Naive thymus-derived CD4-positive, alpha-beta T cell (primary cell): Measurements from ENCODE around the gene PDIA5. TPM values are rescaled to one million over a fixed set of nuclear protein-coding genes. Genes with fewer than 3 reads are reported as not detected.

Experiments
- ATAC-seq: fragments of 150-1000 bp; cut with Tn5 transposase; 2 replicates; pipeline ENCODE4 v1.10.0; 2021; ENCODE audit warnings: mild to moderate bottlenecking, moderate library complexity
- CTCF ChIA-PET: fragments of 350-600 bp; sonication (Branson Sonifier 250); formaldehyde crosslinking; loops from one replicate; lab custom pipeline; 2021; ENCODE audit warnings: antibody characterized with exemption; lab: Charles Lee
- POLR2A ChIA-PET: fragments of 350-600 bp; sonication (Branson Sonifier 250); formaldehyde crosslinking; loops from one replicate; lab custom pipeline; 2021; ENCODE audit warnings: antibody characterized with exemption, inconsistent platforms; lab: Charles Lee
- DNase-seq, 9 donors: peaks; one replicate each; pipeline versions ENCODE4 v3.0.0 to v3.0.0-alpha.2; 2020 to 2022; ENCODE audit warnings: mixed read lengths in 1 of 9
- H3K27ac ChIP-seq: one replicate; pipeline ENCODE4 v1.7.0; 2013; ENCODE audit warnings: mild to moderate bottlenecking, low read depth, low read length, moderate library complexity
- H3K27me3 ChIP-seq, 2 donors: one replicate each; pipeline ENCODE4 v1.7.0; 2013; ENCODE audit warnings: low read length in 2 of 2, mild to moderate bottlenecking in 2 of 2, moderate library complexity in 2 of 2; ENCODE audit not compliant: control insufficient read depth in 2 of 2, insufficient read depth in 2 of 2
- H3K36me3 ChIP-seq, 3 experiments: 1 replicate in 2 of 3; 2 replicates in 1 of 3; pipeline ENCODE4 v1.7.0; 2013; ENCODE audit warnings: low read length in 3 of 3, mild to moderate bottlenecking in 3 of 3, moderate library complexity in 1 of 3; ENCODE audit not compliant: insufficient read depth in 3 of 3, control insufficient read depth in 2 of 3
- H3K4me1 ChIP-seq, 2 donors: one replicate each; pipeline ENCODE4 v1.7.0; 2013; ENCODE audit warnings: low read length in 2 of 2, mild to moderate bottlenecking in 2 of 2, moderate library complexity in 1 of 2; ENCODE audit not compliant: control insufficient read depth in 2 of 2, insufficient read depth in 2 of 2
- H3K4me3 ChIP-seq: 2 replicates; pipeline ENCODE4 v1.7.0; 2013; ENCODE audit warnings: mild to moderate bottlenecking, low read length
- H3K9me3 ChIP-seq, 3 experiments: 1 replicate in 2 of 3; 2 replicates in 1 of 3; pipeline ENCODE4 v1.7.0; 2013; ENCODE audit warnings: low read length in 3 of 3; ENCODE audit not compliant: control insufficient read depth in 2 of 3
- H3K27ac Mint-ChIP-seq, 9 donors: one replicate each; pipeline ENCODE4 v1.8.0; 2020 to 2022; ENCODE audit warnings: mixed read lengths in 9 of 9, mild to moderate bottlenecking in 8 of 9, moderate library complexity in 5 of 9, inconsistent platforms in 2 of 9
- H3K27me3 Mint-ChIP-seq, 5 donors: one replicate each; pipeline ENCODE4 v1.8.0; 2021 to 2022; ENCODE audit warnings: mixed read lengths in 5 of 5, mild to moderate bottlenecking in 1 of 5
- H3K36me3 Mint-ChIP-seq, 5 donors: one replicate each; pipeline ENCODE4 v1.8.0; 2020 to 2022; ENCODE audit warnings: mixed read lengths in 5 of 5, mild to moderate bottlenecking in 3 of 5, inconsistent platforms in 1 of 5
- H3K4me1 Mint-ChIP-seq, 7 donors: one replicate each; pipeline ENCODE4 v1.8.0; 2020 to 2022; ENCODE audit warnings: mixed read lengths in 7 of 7, mild to moderate bottlenecking in 3 of 7, inconsistent platforms in 1 of 7
- H3K4me3 Mint-ChIP-seq, 10 donors: one replicate each; pipeline ENCODE4 v1.8.0; 2020 to 2022; ENCODE audit warnings: mild to moderate bottlenecking in 10 of 10, mixed read lengths in 10 of 10, moderate library complexity in 6 of 10, inconsistent platforms in 2 of 10
- H3K9me3 Mint-ChIP-seq, 11 donors: one replicate each; pipeline ENCODE4 v1.8.0; 2020 to 2022; ENCODE audit warnings: mixed read lengths in 11 of 11, mild to moderate bottlenecking in 4 of 11, inconsistent platforms in 1 of 11, moderate library complexity in 1 of 11
- intact Hi-C, 2 donors: fragments of 100-400 bp; cut with micrococcal nuclease; formaldehyde crosslinking; loops; one replicate each; pipeline ENCODE4 v1.15.1; 2023
- polyA plus RNA-seq, 2 donors: library from polyadenylated mRNA; unstranded; fragments of 300-500 nt; fragmentation: Illumina TruSeq; gene quantifications; one replicate each; pipeline ENCODE4 v1.2.3, GENCODE V29; 2021
- total RNA-seq, 6 experiments: library from RNA in 5 of 6; stranded (reverse) in 5 of 6; gene quantifications; 1 replicate in 5 of 6; 2 replicates in 1 of 6; pipeline ENCODE4 v1.2.3 and lab custom pipeline; 2021 to 2026

PDIA5 gene
- total and polyA plus RNA-seq, 7 experiments from 2014 or later, result 3.4 to 21.7 (median 5.6) TPM

- Mint-ChIP-seq H3K27me3 (no peaks in the 10 kb centered on the region), H3K9me3 (no peaks in the 10 kb centered on the region), H3K36me3 (peaks cover 3 to 58% (median 31%) of the 10 kb centered on the region in 5 donors), H3K4me1 (no peaks in the 10 kb centered on the region), H3K4me3 (no peak overlapping the region), H3K27ac (no peak overlapping the region)
- Histone ChIP-seq H3K4me3 (no peak overlapping the region), H3K27ac (no peak overlapping the region), H3K27me3 (no peaks in the 10 kb centered on the region), H3K9me3 (no peaks in the 10 kb centered on the region), H3K4me1 (no peaks in the 10 kb centered on the region), H3K36me3 (peaks cover 0 to 18% (median 0%) of the 10 kb centered on the region in 3 experiments)
- no peak for ATAC-seq
- DNase-seq, result no peak
- POLR2A ChIA-PET, result no interaction called here
- intact Hi-C loops, result no loop called here
- CTCF ChIA-PET, result no interaction called here
These were observed 35.4 kb downstream of the PDIA5 start for GRCh38 chr3:123102249-123102648.

GRCh38 chr3:123102826-123103225, 36.0 kb downstream of the PDIA5 start:
- no peak overlapping the region for H3K27ac Mint-ChIP-seq
- no peak for DNase-seq
- no peak overlapping the region for H3K4me3 Mint-ChIP-seq
- intact Hi-C loops, result no loop called here
- Histone ChIP-seq H3K27me3 (no peaks in the 10 kb centered on the region), H3K4me1 (no peaks in the 10 kb centered on the region), H3K9me3 (no peaks in the 10 kb centered on the region), H3K36me3 (peaks cover 0 to 24% (median 0%) of the 10 kb centered on the region in 3 experiments), H3K4me3 (no peak overlapping the region), H3K27ac (no peak overlapping the region)
- ChIA-PET CTCF (no interaction called here), POLR2A (no interaction called here)
- no peak for ATAC-seq
- H3K27me3 Mint-ChIP-seq, result no peaks in the 10 kb centered on the region
- H3K9me3 Mint-ChIP-seq, result no peaks in the 10 kb centered on the region
- no peaks in the 10 kb centered on the region for H3K4me1 Mint-ChIP-seq
- H3K36me3 Mint-ChIP-seq, result peaks cover 3 to 60% (median 27%) of the 10 kb centered on the region in 5 donors

- Histone ChIP-seq H3K27ac (no peak overlapping the region), H3K4me3 (no peak overlapping the region), H3K4me1 (no peaks in the 10 kb centered on the region), H3K9me3 (no peaks in the 10 kb centered on the region), H3K36me3 (peaks cover 0 to 22% (median 0%) of the 10 kb centered on the region in 3 experiments), H3K27me3 (no peaks in the 10 kb centered on the region)
- no peak overlapping the region for H3K27ac Mint-ChIP-seq
- peaks cover 5 to 53% (median 20%) of the 10 kb centered on the region in 5 donors for H3K36me3 Mint-ChIP-seq
- no peaks in the 10 kb centered on the region for H3K9me3 Mint-ChIP-seq
- H3K27me3 Mint-ChIP-seq, result no peaks in the 10 kb centered on the region
- ChIA-PET POLR2A (no interaction called here), CTCF (no interaction called here)
- DNase-seq (no peak), ATAC-seq (no peak)
- H3K4me1 Mint-ChIP-seq, result no peaks in the 10 kb centered on the region
- H3K4me3 Mint-ChIP-seq, result no peak overlapping the region
- intact Hi-C loops, result no loop called here
These were observed 37.7 kb downstream of the PDIA5 start for GRCh38 chr3:123104550-123104949.

GRCh38 chr3:123105201-123106189, 38.7 kb downstream of the PDIA5 start:
- H3K9me3 Mint-ChIP-seq, result no peaks in the 10 kb centered on the region
- H3K27ac Mint-ChIP-seq, result no peak overlapping the region
- Histone ChIP-seq H3K4me3 (no peak overlapping the region), H3K36me3 (peaks cover 0 to 15% (median 0%) of the 10 kb centered on the region in 3 experiments), H3K27me3 (no peaks in the 10 kb centered on the region), H3K4me1 (no peaks in the 10 kb centered on the region), H3K27ac (no peak overlapping the region), H3K9me3 (no peaks in the 10 kb centered on the region)
- no peaks in the 10 kb centered on the region for H3K27me3 Mint-ChIP-seq
- ATAC-seq, result peak; percentile 62
- H3K4me1 Mint-ChIP-seq, result no peaks in the 10 kb centered on the region
- H3K4me3 Mint-ChIP-seq, result no peak overlapping the region
- ChIA-PET CTCF (no interaction called here), POLR2A (no interaction called here)
- DNase-seq, result no peak
- peaks cover 5 to 54% (median 20%) of the 10 kb centered on the region in 5 donors for H3K36me3 Mint-ChIP-seq
- intact Hi-C loops, result no loop called here

GRCh38 chr3:123110282-123110975, 43.6 kb downstream of the PDIA5 start:
- Mint-ChIP-seq H3K9me3 (no peaks in the 10 kb centered on the region), H3K4me1 (peaks cover 0 to 16% (median 0%) of the 10 kb centered on the region in 7 donors), H3K27me3 (no peaks in the 10 kb centered on the region), H3K36me3 (peaks cover 2 to 60% (median 16%) of the 10 kb centered on the region in 5 donors), H3K4me3 (no peak overlapping the region), H3K27ac (peak overlapping the region in 1 of 9 donors; percentile 51)
- no peaks in the 10 kb centered on the region for H3K4me1 ChIP-seq
- H3K36me3 ChIP-seq, result peaks cover 0 to 19% (median 0%) of the 10 kb centered on the region in 3 experiments
- H3K27ac ChIP-seq, result no peak overlapping the region
- no peak for DNase-seq
- CTCF ChIA-PET, result no interaction called here
- no peaks in the 10 kb centered on the region for H3K9me3 ChIP-seq
- intact Hi-C loops, result no loop called here
- POLR2A ChIA-PET, result no interaction called here
- H3K4me3 ChIP-seq, result no peak overlapping the region
- H3K27me3 ChIP-seq, result no peaks in the 10 kb centered on the region
- no peak for ATAC-seq

GRCh38 chr3:123110976-123111615, 44.3 kb downstream of the PDIA5 start:
- Histone ChIP-seq H3K4me1 (no peaks in the 10 kb centered on the region), H3K4me3 (no peak overlapping the region), H3K9me3 (no peaks in the 10 kb centered on the region), H3K27ac (no peak overlapping the region), H3K27me3 (no peaks in the 10 kb centered on the region), H3K36me3 (peaks cover 0 to 24% (median 0%) of the 10 kb centered on the region in 3 experiments)
- Mint-ChIP-seq H3K27ac (no peak overlapping the region), H3K36me3 (peaks cover 2 to 61% (median 21%) of the 10 kb centered on the region in 5 donors), H3K4me1 (peaks cover 0 to 16% (median 0%) of the 10 kb centered on the region in 7 donors), H3K4me3 (peak overlapping the region in 1 of 10 donors; percentile 24), H3K9me3 (no peaks in the 10 kb centered on the region), H3K27me3 (no peaks in the 10 kb centered on the region)
- POLR2A ChIA-PET, result no interaction called here
- DNase-seq (no peak), ATAC-seq (no peak)
- intact Hi-C loops, result no loop called here
- CTCF ChIA-PET, result no interaction called here
